ENCODE results near the gene FHOD3.

Gene FHOD3

DNA sequence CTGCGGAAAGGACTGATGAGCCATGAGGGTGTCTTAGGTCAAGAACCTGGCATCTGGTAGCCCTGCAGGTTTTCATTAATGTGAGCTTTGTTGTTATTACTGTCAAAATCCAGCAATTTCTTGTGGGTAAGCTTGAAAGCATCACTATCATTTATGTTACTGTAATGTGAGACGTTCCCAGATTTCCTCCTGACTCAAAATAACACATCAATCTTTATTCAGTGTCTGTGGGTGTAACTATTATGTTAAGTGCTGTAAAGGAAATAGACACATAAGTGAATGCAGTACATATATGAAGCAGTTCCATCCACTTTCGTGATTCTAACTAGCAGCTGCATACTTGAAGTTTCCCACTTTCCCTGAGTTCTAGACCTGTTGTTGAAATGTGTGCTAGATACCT, 89.8 kb downstream of the FHOD3 start:
- DNase-seq, result no peak

- no peak for DNase-seq
Observed at GRCh38 chr18:36388310-36388709, 90.8 kb downstream of the FHOD3 start.

- DNase-seq, result no peak
Observed at GRCh38 chr18:36389027-36389426, 91.5 kb downstream of the FHOD3 start.

DNA sequence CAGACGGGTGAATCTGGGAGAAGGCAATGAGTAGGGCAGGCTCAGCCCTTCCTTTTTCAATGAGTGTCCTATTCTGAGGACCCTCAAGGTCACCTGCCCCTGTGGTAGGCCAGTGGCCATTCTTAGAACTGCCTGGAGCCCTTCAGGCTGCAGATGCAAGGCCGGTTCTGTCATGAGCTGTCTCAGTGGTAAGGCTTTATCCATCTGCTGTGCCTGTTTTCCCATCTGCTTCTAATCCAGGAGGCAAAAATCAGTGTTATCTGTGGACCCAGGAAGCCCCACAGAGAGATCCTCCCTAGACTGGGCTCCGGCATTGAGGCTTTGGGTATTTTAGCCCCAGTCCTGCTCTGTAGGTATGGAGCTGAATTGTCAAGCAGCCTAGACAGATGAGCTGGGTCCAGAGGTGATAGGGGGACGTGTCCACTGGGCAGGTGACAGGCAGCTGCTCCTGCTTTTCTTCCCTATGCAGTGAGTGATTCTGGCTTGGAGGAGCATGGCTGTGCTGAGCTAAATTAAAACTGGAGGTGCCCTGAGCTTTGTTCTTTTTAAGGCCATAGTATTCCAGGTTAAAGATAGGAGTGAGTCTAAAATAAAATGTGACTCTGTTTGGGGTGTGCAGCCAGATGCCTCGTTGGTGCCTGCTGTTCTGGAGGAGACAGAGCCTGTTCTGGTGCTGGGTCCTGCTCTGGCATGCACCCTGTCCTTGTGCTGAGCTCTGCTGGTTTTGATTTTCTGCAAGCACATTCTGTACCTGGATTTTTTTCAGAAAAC, 92.5 kb downstream of the FHOD3 start:
- DNase-seq, result no peak

- DNase-seq, result no peak
Observed at GRCh38 chr18:36391426-36392145, 94.1 kb downstream of the FHOD3 start.

GRCh38 chr18:36392164-36392978, 94.9 kb downstream of the FHOD3 start:
- DNase-seq, result no peak

GRCh38 chr18:36392979-36393287, 95.4 kb downstream of the FHOD3 start:
- no peak for DNase-seq

GRCh38 chr18:36394486-36394885, 97.0 kb downstream of the FHOD3 start:
- no peak for DNase-seq

- DNase-seq, result no peak
Observed at GRCh38 chr18:36396190-36396589, 98.7 kb downstream of the FHOD3 start.

- no peak for DNase-seq
Observed at GRCh38 chr18:36397033-36397432, 99.5 kb downstream of the FHOD3 start.

GRCh38 chr18:36398419-36398818, 100.9 kb downstream of the FHOD3 start:
- DNase-seq, result no peak

DNA sequence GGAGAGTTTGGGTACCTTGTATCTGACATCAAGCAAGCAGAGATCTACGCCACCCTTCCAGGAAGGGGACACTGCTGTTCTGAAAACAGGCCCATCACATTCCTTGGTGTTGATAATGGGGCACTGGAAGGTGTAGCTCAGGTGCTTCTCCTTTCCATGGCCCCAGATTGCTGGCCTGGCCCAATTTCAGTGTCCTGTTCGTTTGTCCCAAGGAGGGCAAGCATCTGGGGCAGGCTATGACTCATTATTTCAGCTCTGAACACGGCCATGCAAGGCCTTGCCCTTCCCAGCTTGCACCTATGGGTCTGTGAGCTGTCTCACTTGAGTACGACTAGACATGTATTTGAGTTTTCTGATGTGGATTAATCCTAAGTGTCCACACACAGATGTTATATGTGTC, 101.5 kb downstream of the FHOD3 start:
- no peak for DNase-seq

DNA sequence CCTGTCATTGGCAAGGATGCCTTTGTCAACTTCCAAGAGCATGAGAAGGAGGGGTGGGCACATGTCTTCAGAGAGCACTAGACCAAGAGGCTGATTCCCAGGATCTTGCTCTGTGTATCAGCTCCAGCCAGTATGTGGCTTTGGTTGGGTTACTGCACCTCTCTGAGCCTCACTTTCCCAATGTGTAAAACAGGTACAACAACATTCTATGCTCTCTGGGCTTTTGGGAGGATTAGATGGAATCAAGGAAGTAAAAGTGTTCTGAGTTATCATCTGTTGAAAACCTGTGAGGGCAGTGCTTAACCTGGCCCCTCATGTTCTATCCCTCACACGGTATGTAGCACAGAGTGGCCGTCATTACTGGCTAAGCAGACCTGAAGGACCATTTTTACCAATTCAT, 103.9 kb downstream of the FHOD3 start:
- no peak for DNase-seq

DNA sequence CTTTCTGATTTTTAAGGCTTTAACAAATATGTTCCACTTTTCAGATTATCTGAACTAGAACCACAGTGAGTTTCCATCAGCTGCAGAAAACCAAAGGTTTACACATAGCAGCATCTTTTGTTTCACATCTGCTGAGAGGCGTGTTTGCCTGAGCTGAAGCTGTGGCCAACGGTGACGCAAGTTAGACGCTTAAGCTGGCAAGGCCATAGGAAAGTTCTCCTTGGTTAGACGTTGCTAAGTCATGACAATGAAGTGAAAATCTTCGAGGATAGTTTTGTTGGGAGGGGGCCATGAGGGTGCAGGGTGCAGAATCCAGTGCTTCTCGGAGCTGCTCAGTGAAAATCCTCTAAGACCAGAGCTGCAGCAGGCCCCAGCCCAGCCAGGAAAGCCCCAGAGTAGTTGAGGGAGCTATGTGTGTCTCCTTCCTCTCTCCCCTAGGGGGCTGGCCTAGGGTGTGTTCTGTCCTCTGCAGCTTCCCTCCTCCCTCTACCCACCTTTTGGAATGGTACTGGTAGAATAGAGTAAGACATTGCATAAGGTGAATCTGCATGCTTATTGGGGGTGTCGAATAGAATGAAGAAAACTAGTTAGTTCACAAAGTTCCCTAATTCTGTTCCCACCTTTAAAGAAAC, 105.4 kb downstream of the FHOD3 start:
- DNase-seq, result no peak

GRCh38 chr18:36403896-36404820, 106.6 kb downstream of the FHOD3 start:
- DNase-seq, result no peak

GRCh38 chr18:36405611-36406010, 108.1 kb downstream of the FHOD3 start:
- DNase-seq, result no peak

- DNase-seq, result no peak
Observed at GRCh38 chr18:36406805-36407204, 109.3 kb downstream of the FHOD3 start.

GRCh38 chr18:36408606-36409005, 111.1 kb downstream of the FHOD3 start:
- DNase-seq, result no peak

- no peak for DNase-seq
Observed at GRCh38 chr18:36409779-36410178, 112.3 kb downstream of the FHOD3 start.

GRCh38 chr18:36410346-36410745, 112.8 kb downstream of the FHOD3 start:
- no peak for DNase-seq

DNA sequence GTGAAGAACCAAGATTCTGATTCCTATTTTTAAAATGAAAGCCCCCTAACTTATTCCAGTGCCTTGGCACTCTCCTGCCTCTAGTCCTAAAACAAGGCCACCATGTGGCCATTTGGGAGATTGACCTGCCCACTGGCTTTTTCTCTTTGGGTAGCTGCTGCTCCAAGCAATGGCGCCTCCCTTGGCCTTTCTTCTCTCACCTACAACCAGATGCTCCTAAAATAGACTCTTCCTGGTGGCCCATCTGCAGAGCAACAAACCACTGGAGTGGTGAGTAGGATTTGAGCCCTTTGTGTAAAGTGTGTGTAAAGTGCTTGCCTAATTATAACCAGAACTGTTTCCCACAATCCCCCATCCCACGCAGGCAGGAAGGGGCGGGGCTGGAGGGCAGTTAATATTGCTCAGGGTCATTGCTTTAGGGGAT, 114.2 kb downstream of the FHOD3 start:
- no peak for DNase-seq

- DNase-seq, result no peak
Observed at GRCh38 chr18:36412778-36413177, 115.3 kb downstream of the FHOD3 start.

All from effector CD4-positive, alpha-beta T cell (primary cell).